HG03045 (cell line): ENCODE measurements around the gene ALOX5AP.

Experiments
- ATAC-seq: cut with Tn5 transposase; IDR thresholded peaks from one replicate; pipeline ENCODE4 v1.9.1; 2021; ENCODE audit warnings: mild to moderate bottlenecking, moderate library complexity; ENCODE audit not compliant: unreplicated experiment

Gene ALOX5AP

DNA sequence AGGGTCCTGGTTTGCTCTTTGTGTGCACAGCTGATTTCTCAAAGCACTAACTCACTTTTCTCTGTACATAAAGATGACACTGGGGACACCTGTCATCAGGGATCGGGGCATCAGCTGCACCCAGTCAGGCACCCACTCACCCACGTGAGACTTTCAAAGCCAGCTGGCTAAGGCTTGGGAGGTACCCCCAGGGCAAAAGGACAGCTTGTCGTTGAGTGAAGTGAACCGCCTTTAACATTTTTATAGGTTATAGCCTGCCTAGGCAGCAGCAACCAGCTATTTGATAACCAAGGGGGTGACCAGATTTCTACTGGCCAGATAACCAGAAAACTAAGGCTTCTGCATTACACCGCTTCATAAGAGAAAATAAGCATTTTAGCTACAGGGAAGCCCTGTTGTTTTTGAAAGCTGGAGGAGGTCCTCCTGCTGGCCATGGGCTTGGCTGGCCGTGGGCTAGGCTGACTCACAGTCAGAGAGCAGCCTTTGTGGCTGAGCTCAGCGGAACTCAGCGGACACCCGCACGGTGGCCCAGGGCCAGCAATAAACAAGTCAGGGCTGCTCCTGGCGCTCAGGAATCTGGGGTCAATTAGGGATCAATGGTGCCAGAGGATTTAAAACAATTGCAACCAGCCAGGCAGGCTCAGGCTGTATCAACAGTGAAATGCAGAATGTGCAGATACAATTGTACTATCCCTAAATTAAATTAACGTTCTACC is 57.1 kb downstream of the ALOX5AP start:
- no peak for ATAC-seq

GRCh38 chr13:30796132-30796572 is 60.8 kb downstream of the ALOX5AP start:
- no peak for ATAC-seq

GRCh38 chr13:30796631-30797601 is 61.6 kb downstream of the ALOX5AP start:
- no peak for ATAC-seq

GRCh38 chr13:30797847-30798535 is 62.6 kb downstream of the ALOX5AP start:
- no peak for ATAC-seq

GRCh38 chr13:30798776-30799355 is 63.5 kb downstream of the ALOX5AP start:
- no peak for ATAC-seq

DNA sequence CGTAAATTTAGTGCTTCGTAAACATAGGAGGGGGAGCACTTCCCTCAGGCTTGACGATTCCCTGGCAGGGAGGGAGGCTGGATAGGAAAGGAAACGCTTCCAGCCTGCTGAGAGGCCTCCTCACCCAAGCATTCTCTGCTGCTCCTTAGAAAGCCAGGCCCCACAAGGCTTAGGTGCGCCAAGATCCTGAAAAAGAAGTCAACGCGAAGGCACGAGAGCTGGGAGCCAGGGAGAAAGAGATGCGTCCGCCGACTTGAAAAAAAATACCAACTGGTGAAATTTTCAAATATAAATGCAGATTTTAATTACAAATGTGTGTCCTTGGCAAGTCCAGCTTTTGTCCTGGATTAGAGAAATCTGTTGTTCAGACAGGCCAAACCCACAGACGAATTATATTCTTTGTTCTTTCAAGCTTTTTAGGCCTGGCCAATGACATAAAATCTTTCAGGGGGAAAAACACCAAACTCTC is 64.0 kb downstream of the ALOX5AP start:
- no peak for ATAC-seq

DNA sequence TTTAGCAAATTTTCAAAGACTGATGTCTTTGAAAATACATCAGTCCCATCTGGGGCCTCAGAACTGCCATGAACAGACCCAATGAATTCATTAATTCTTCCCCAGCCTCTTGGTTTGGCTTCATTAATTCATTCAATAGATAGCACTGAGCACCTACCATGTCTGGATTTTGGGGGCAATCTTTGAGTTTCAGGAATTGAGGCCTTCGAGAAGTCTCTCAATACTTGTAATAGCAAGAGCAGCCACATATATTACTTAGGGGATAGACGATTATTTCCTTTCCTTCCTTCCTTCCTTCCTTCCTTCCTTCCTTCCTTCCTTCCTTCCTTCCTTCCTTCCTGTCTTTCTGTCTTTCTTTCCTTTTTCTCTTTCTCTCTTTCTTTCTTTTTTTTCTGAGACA is 64.8 kb downstream of the ALOX5AP start:
- ATAC-seq = no peak

DNA sequence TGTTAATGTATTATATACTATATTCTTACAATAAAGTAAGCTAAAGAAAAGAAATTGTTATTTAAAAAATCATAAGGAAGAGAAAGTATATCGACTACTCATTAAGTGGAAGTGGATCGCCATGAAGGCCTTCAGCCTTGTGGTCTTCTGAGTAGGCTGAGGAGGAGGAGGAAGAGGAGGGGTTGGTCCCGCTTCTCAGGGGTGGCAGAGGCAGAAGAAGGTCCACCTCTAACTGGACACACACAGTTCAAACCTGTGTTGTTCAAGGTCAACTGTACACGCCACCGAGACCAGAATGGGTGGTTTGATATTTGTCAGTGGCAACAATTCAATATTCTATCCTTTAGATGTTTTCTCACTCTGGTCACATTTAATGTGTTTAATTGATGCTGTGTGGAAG is 67.2 kb downstream of the ALOX5AP start:
- no peak for ATAC-seq

DNA sequence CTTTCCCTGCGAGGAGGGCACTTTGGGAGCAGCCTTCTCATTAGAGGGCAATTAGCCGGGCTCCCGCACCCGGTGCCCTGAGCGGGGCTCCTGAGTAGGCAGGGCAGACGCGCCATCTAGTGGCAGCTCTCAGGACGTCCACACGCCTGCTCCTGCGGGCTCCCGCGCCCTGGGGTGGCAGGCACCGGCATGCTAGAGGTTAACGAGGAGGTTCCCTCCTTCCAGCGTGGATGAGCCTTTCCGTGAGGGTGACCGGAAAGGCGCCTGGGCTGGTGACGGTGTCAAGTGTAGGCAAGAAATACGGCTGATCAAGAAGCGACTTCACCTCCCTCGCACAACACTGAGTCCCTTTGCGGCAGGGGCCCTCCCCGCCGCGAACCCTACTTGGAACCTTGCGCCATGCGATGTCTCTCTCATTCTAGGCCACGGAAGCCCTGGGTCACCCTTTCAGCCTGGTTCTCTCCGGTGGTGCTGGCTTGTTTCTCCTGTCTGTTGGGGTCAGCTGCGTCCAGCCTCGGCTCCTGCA is 67.7 kb downstream of the ALOX5AP start:
- ATAC-seq = peak; percentile 91

GRCh38 chr13:30803749-30804148 is 68.4 kb downstream of the ALOX5AP start:
- ATAC-seq = no peak

GRCh38 chr13:30804474-30804873 is 69.1 kb downstream of the ALOX5AP start:
- no peak for ATAC-seq

GRCh38 chr13:30805132-30805537 is 69.8 kb downstream of the ALOX5AP start:
- no peak for ATAC-seq

- no peak for ATAC-seq
Observed at GRCh38 chr13:30805603-30806011, 70.3 kb downstream of the ALOX5AP start.

- no peak for ATAC-seq
Observed at GRCh38 chr13:30806784-30807183, 71.4 kb downstream of the ALOX5AP start.

GRCh38 chr13:30807392-30807791 is 72.0 kb downstream of the ALOX5AP start:
- no peak for ATAC-seq

DNA sequence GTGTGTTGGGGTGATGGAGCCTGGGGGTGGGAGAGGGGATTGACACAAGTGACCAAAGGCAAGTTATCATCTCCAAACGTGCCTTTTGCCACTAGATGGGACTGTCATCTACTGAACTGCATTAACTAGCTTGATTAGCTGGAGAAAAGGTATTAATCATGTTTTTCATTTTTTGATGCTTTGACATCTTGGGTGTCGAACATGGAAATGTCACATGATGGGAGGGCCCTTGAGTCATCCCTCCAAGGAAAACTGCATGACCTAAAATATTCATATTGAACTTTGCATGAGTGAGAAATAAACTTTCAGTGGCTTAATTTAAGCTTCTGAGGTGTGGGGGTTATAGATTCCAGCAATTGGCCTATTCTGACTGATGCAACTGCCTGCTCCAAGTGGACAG is 73.3 kb downstream of the ALOX5AP start:
- no peak for ATAC-seq

GRCh38 chr13:30809787-30810186 is 74.4 kb downstream of the ALOX5AP start:
- no peak for ATAC-seq

DNA sequence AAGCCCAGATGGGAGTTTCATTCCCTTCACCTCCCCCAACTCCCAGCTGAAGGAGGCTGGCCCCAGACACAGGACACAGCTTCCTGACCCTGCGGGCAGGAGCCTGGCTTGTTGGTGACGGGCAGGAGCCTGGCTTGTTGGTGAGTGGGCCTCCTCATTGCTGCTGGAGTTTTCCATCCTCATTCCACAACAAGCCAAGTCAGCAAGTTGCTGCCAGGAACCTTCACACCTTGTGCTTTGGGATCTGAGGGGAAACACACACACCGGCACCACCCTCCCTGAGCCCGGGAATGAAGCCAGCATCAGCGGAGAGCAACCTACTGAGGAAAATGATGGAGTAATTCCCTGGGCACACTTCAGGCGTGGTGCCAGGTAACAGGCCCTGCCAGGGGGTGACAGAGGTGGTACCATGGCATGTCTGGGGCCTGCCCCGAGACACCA is 74.9 kb downstream of the ALOX5AP start:
- ATAC-seq = no peak

DNA sequence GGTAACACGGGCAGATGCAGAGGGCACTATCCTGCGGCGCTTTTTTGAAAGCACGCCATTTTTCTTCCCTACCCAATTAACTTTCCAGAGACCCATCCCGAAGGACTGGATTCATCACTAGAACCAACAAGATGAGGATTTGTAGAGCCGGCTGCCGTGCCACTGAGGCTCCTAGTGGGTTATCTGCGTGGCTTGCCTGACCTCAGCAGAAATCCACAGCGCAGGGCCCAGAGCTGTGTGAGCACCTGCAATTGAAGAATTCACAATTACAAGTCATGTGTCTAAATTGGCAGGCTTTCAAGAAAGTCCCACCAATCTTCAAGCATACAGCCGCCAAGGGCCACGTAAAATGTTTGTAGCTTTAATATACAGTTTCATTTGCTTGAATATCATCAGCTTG is 75.5 kb downstream of the ALOX5AP start:
- ATAC-seq = no peak
